Bronchial epithelial cell (primary cell): ENCODE measurements around the gene ADAMTSL3. TPM values are rescaled to one million over a fixed set of nuclear protein-coding genes. Genes with fewer than 3 reads are reported as not detected.

ENCODE experiments used
- DNase-seq: peaks from one replicate; pipeline ENCODE4 v3.0.0-alpha.2; 2010; ENCODE audit warnings: low read depth
- FAIRE-seq: peaks from 2 replicates; lab custom pipeline; 2011; peaks lifted over from hg19 to GRCh38; lab: Jason Lieb, UNC
- H3K27me3 ChIP-seq: 2 replicates; pipeline ENCODE4 v1.5.1; 2011; ENCODE audit warnings: low read length; ENCODE audit not compliant: control insufficient read depth, insufficient read depth
- H3K36me3 ChIP-seq: 2 replicates; pipeline ENCODE4 v1.5.1; 2011; ENCODE audit warnings: low read length; ENCODE audit not compliant: control insufficient read depth, insufficient read depth
- H3K4me3 ChIP-seq: 2 replicates; pipeline ENCODE4 v1.5.1; 2011; ENCODE audit warnings: mild to moderate bottlenecking, low read depth, low read length, control low read depth
- CTCF ChIP-seq: IDR thresholded peaks from 2 replicates; pipeline ENCODE4 v1.5.1; 2011; ENCODE audit warnings: mild to moderate bottlenecking, moderate library complexity, low read length, control low read depth, inconsistent platforms; ENCODE audit not compliant: insufficient read depth, severe bottlenecking
- total RNA-seq: library from RNA; depleted of rRNA; stranded (reverse); fragments of >200 nt; gene quantifications from 2 replicates; pipeline ENCODE4 v1.2.1, GENCODE V29; 2014

ADAMTSL3 gene
- total RNA-seq, 1 donor from 2014 or later: 0.79 TPM

- Histone ChIP-seq H3K4me3 (no peak overlapping the region), H3K36me3 (no peaks in the 10 kb centered on the region), H3K27me3 (no peaks in the 10 kb centered on the region)
- FAIRE-seq (no peak), DNase-seq (no peak)
- TF ChIP-seq CTCF: no peak
Measured at GRCh38 chr15:83723216-83723615, 69.3 kb downstream of the ADAMTSL3 start.

GRCh38 chr15:83732196-83732595 is 78.3 kb downstream of the ADAMTSL3 start:
- H3K4me3 ChIP-seq: no peak overlapping the region
- no peaks in the 10 kb centered on the region for H3K36me3 ChIP-seq
- DNase-seq (no peak), FAIRE-seq (no peak)
- TF ChIP-seq CTCF: no peak
- H3K27me3 ChIP-seq: no peaks in the 10 kb centered on the region

- no peak for TF ChIP-seq CTCF
- H3K36me3 ChIP-seq: no peaks in the 10 kb centered on the region
- no peaks in the 10 kb centered on the region for H3K27me3 ChIP-seq
- H3K4me3 ChIP-seq: no peak overlapping the region
- DNase-seq (no peak), FAIRE-seq (no peak)
Measured at GRCh38 chr15:83732770-83733169, 78.8 kb downstream of the ADAMTSL3 start.

- no peaks in the 10 kb centered on the region for H3K36me3 ChIP-seq
- no peak overlapping the region for H3K4me3 ChIP-seq
- no peak for TF ChIP-seq CTCF
Measured at GRCh38 chr15:83733206-83733605, 79.3 kb downstream of the ADAMTSL3 start.

GRCh38 chr15:83733691-83734090 is 79.8 kb downstream of the ADAMTSL3 start:
- FAIRE-seq (no peak), DNase-seq (no peak)
- no peaks in the 10 kb centered on the region for H3K27me3 ChIP-seq
- no peak for TF ChIP-seq CTCF
- H3K36me3 ChIP-seq: no peaks in the 10 kb centered on the region
- H3K4me3 ChIP-seq: no peak overlapping the region

More at GRCh38 chr15:83733206-83733605, 79.3 kb downstream of the ADAMTSL3 start:
- no peak for FAIRE-seq
- peak; percentile 88 for DNase-seq
- no peaks in the 10 kb centered on the region for H3K27me3 ChIP-seq

GRCh38 chr15:83734487-83734886 is 80.6 kb downstream of the ADAMTSL3 start:
- no peaks in the 10 kb centered on the region for H3K27me3 ChIP-seq
- peak; percentile 99 for FAIRE-seq

More at GRCh38 chr15:83734487-83734886, 80.6 kb downstream of the ADAMTSL3 start:
- peak; percentile 77 for DNase-seq
- no peak for TF ChIP-seq CTCF
- Histone ChIP-seq H3K4me3 (no peak overlapping the region), H3K36me3 (no peaks in the 10 kb centered on the region)
